HFFc6 (cell line): ENCODE measurements around the gene ACOT9. TPM values are rescaled to one million over a fixed set of nuclear protein-coding genes. Genes with fewer than 3 reads are reported as not detected.

ENCODE experiments used
- DNase-seq: peaks from one replicate; pipeline ENCODE4 v3.0.0-alpha.2; 2018
- H3K27ac Mint-ChIP-seq: 2 replicates; pipeline ENCODE4 v1.8.0; 2020; ENCODE audit warnings: mild to moderate bottlenecking, mixed read lengths
- H3K27me3 Mint-ChIP-seq: 2 replicates; pipeline ENCODE4 v1.8.0; 2021; ENCODE audit warnings: mild to moderate bottlenecking, moderate library complexity, mixed read lengths; ENCODE audit not compliant: insufficient read depth
- H3K36me3 Mint-ChIP-seq: 2 replicates; pipeline ENCODE4 v1.8.0; 2021; ENCODE audit warnings: low read depth, mixed read lengths
- H3K4me1 Mint-ChIP-seq: 2 replicates; pipeline ENCODE4 v1.8.0; 2020; ENCODE audit warnings: low read depth, mixed read lengths
- H3K4me3 Mint-ChIP-seq: 2 replicates; pipeline ENCODE4 v1.8.0; 2020; ENCODE audit warnings: mild to moderate bottlenecking, moderate library complexity, mixed read lengths
- H3K9me3 Mint-ChIP-seq: 2 replicates; pipeline ENCODE4 v1.8.0; 2020; ENCODE audit warnings: mild to moderate bottlenecking, mixed read lengths
- total RNA-seq, 6 experiments: library from RNA; stranded (reverse); fragmentation: NEBNext Ultra II Directional; extraction: Animal tissue kit (Norgen Biotek cat#: 25700); gene quantifications; 2 replicates in 1 of 6; 3 replicates in 5 of 6; pipeline ENCODE4 v1.2.3, GENCODE V29; 2021
- TF ChIP-seq, protein P1 (sequence below): fragments of 200-600 bp; sonication (generic); IDR thresholded peaks from 2 replicates; pipeline ENCODE4 v1.5.0; 2021; ENCODE audit warnings: antibody characterized with exemption, mild to moderate bottlenecking

ACOT9 gene
- total RNA-seq, 6 experiments from 2014 or later, result 49.1 to 52.8 (median 50.3) TPM

DNA sequence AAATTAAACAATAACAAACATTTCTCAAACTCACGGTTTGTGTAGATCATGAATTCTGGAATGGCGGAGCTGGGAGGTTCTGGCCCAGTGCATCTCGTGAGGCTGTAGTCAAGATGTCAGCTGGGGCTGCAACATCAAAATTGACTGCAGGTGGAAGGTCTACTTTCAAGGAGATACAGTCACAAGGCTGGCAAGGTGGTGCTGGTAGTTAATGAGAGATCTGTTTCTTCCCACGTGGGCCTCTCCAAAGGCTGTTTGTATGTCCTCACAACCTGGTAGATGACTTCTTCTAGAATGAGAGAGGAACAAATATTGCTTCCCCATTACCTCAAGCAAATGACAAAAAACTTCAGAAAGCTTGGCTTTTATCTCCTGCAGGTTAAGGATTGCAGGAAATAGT lies 83.7 kb downstream of the ACOT9 start:
- H3K4me3 Mint-ChIP-seq, result no peak overlapping the region
- DNase-seq, result no peak
- TF ChIP-seq, protein P1, sequence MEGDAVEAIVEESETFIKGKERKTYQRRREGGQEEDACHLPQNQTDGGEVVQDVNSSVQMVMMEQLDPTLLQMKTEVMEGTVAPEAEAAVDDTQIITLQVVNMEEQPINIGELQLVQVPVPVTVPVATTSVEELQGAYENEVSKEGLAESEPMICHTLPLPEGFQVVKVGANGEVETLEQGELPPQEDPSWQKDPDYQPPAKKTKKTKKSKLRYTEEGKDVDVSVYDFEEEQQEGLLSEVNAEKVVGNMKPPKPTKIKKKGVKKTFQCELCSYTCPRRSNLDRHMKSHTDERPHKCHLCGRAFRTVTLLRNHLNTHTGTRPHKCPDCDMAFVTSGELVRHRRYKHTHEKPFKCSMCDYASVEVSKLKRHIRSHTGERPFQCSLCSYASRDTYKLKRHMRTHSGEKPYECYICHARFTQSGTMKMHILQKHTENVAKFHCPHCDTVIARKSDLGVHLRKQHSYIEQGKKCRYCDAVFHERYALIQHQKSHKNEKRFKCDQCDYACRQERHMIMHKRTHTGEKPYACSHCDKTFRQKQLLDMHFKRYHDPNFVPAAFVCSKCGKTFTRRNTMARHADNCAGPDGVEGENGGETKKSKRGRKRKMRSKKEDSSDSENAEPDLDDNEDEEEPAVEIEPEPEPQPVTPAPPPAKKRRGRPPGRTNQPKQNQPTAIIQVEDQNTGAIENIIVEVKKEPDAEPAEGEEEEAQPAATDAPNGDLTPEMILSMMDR, result no peak
- no peaks in the 10 kb centered on the region for H3K9me3 Mint-ChIP-seq
- no peak overlapping the region for H3K27ac Mint-ChIP-seq
- no peaks in the 10 kb centered on the region for H3K36me3 Mint-ChIP-seq
- peaks cover 2% of the 10 kb centered on the region; the same call in 1 of the 2 replicates for H3K27me3 Mint-ChIP-seq
- H3K4me1 Mint-ChIP-seq, result peaks cover 41% of the 10 kb centered on the region

DNA sequence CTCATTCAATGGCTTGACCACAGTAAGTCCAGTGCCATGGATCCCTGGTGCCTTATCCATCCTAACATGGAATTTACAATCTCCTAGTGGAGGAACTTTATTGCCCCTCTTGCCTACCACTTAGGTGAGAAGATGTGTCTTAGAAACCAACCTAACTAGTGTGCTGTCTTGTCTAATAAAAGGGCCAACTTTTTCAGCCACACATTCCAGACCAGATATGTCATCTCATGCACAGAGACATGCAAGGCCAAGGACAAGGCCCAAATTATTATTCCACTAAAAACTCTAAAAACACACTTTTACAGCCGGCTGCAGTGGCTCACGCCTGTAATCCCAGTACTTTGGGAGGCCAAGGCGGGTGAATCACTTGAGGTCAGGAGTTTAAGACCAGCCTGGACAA lies 86.4 kb downstream of the ACOT9 start:
- no peak overlapping the region for H3K27ac Mint-ChIP-seq
- peak; percentile 48 for DNase-seq

DNA sequence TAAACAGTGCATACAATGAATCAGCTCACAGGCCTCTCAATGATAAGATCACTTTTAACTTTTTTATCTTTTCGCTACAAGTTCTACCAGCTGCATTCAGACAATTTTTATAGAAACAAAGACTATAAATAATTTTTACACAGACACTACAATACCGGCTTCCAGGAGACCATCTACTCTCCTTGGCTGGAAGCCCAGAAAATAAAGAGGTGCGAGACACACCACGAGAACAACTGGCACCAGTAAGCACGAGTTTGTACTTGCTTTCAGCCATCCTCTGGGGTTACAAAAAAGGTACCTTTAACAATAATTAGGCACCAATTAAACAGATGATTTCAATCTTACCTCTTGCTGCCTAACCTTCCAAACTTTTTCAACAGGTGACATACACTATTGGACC lies 87.0 kb downstream of the ACOT9 start:
- no peak overlapping the region for H3K4me3 Mint-ChIP-seq
- no peaks in the 10 kb centered on the region for H3K36me3 Mint-ChIP-seq
- peaks cover 21% of the 10 kb centered on the region for H3K4me1 Mint-ChIP-seq
- H3K27me3 Mint-ChIP-seq, result no peaks in the 10 kb centered on the region
- no peaks in the 10 kb centered on the region for H3K9me3 Mint-ChIP-seq
- H3K27ac Mint-ChIP-seq, result no peak overlapping the region
- TF ChIP-seq, protein P1, result no peak
- DNase-seq, result no peak

More for the DNA sequence above, 86.4 kb downstream of the ACOT9 start:
- H3K36me3 Mint-ChIP-seq, result no peaks in the 10 kb centered on the region
- no peaks in the 10 kb centered on the region for H3K9me3 Mint-ChIP-seq
- no peaks in the 10 kb centered on the region for H3K27me3 Mint-ChIP-seq
- H3K4me3 Mint-ChIP-seq, result no peak overlapping the region
- peaks cover 27% of the 10 kb centered on the region for H3K4me1 Mint-ChIP-seq
- TF ChIP-seq, protein P1, result no peak

Other genes with a start within 250 kb of the ACOT9 start
- 100 to 1,000 TPM; 125 to 149 (median 136) TPM for gene PRDX4, start 75.8 kb downstream of the ACOT9 start, total RNA-seq
- gene SAT1, start 39.9 kb upstream of the ACOT9 start, total RNA-seq, result 10 to 100 TPM; 65.4 to 79.0 (median 75.3) TPM
- 10 to 100 TPM; 20.8 to 28.1 (median 23.3) TPM for gene APOO, start 164.7 kb upstream of the ACOT9 start, total RNA-seq
- gene CXorf58, start 164.7 kb upstream of the ACOT9 start, total RNA-seq, result not detected